ENCODE measurements around the gene TRAPPC10.

TRAPPC10 gene

GRCh38 chr21:43975469-43976098 is 36.5 kb upstream of the TRAPPC10 start:
- peak overlapping the region; percentile 24 for H3K4me3 ChIP-seq (ENCODE audit: insufficient read length, low read depth)
- no peaks in the 10 kb centered on the region for H3K9me3 ChIP-seq (ENCODE audit: insufficient read depth, low read length)
- peaks cover 12% of the 10 kb centered on the region for H3K4me1 ChIP-seq (ENCODE audit: insufficient read depth, insufficient read length)
- peak; percentile 58 for DNase-seq (ENCODE audit: low read depth, low spot score)
- peak overlapping the region; percentile 61 for H3K9ac ChIP-seq (ENCODE audit: insufficient read length, low read depth)
- H3K36me3 ChIP-seq (ENCODE audit: insufficient read depth, insufficient read length, low read length): peaks cover 4% of the 10 kb centered on the region
- TF ChIP-seq YY1 (IDR thresholded peaks at IDR 0.05; ENCODE audit: insufficient read depth, insufficient read length): no peak
- TF ChIP-seq ZNF274 (IDR thresholded peaks at IDR 0.05; ENCODE audit: low read depth, low read length): no peak
- no peak for TF ChIP-seq SUZ12 (IDR thresholded peaks at IDR 0.05; ENCODE audit: extremely low read depth, insufficient read depth, insufficient read length)
- no peaks in the 10 kb centered on the region for H3K27me3 ChIP-seq (ENCODE audit: insufficient read depth, insufficient read length)

- peaks cover 13% of the 10 kb centered on the region for H3K4me1 ChIP-seq (ENCODE audit: insufficient read depth, insufficient read length)
- TF ChIP-seq ZNF274 (IDR thresholded peaks at IDR 0.05; ENCODE audit: low read depth, low read length) (no peak), YY1 (IDR thresholded peaks at IDR 0.05; ENCODE audit: insufficient read depth, insufficient read length) (no peak), SUZ12 (IDR thresholded peaks at IDR 0.05; ENCODE audit: extremely low read depth, insufficient read depth, insufficient read length) (no peak)
- no peak for DNase-seq (ENCODE audit: low read depth, low spot score)
- H3K4me3 ChIP-seq (ENCODE audit: insufficient read length, low read depth): no peak overlapping the region
- no peaks in the 10 kb centered on the region for H3K9me3 ChIP-seq (ENCODE audit: insufficient read depth, low read length)
- H3K27me3 ChIP-seq (ENCODE audit: insufficient read depth, insufficient read length): no peaks in the 10 kb centered on the region
- peaks cover 2% of the 10 kb centered on the region for H3K36me3 ChIP-seq (ENCODE audit: insufficient read depth, insufficient read length, low read length)
- no peak overlapping the region for H3K9ac ChIP-seq (ENCODE audit: insufficient read length, low read depth)
Observed at GRCh38 chr21:43976661-43977060, 35.4 kb upstream of the TRAPPC10 start.

- no peak overlapping the region for H3K4me3 ChIP-seq (ENCODE audit: insufficient read length, low read depth)
- no peaks in the 10 kb centered on the region for H3K9me3 ChIP-seq (ENCODE audit: insufficient read depth, low read length)
- H3K27me3 ChIP-seq (ENCODE audit: insufficient read depth, insufficient read length): no peaks in the 10 kb centered on the region
- peaks cover 17% of the 10 kb centered on the region for H3K4me1 ChIP-seq (ENCODE audit: insufficient read depth, insufficient read length)
- H3K36me3 ChIP-seq (ENCODE audit: insufficient read depth, insufficient read length, low read length): no peaks in the 10 kb centered on the region
- H3K9ac ChIP-seq (ENCODE audit: insufficient read length, low read depth): no peak overlapping the region
- TF ChIP-seq YY1 (IDR thresholded peaks at IDR 0.05; ENCODE audit: insufficient read depth, insufficient read length) (no peak), ZNF274 (IDR thresholded peaks at IDR 0.05; ENCODE audit: low read depth, low read length) (no peak), SUZ12 (IDR thresholded peaks at IDR 0.05; ENCODE audit: extremely low read depth, insufficient read depth, insufficient read length) (no peak)
- no peak for DNase-seq (ENCODE audit: low read depth, low spot score)
Observed at GRCh38 chr21:43978060-43978459, 34.0 kb upstream of the TRAPPC10 start.

- H3K36me3 ChIP-seq (ENCODE audit: insufficient read depth, insufficient read length, low read length): no peaks in the 10 kb centered on the region
- no peak for DNase-seq (ENCODE audit: low read depth, low spot score)
- peaks cover 20% of the 10 kb centered on the region for H3K4me1 ChIP-seq (ENCODE audit: insufficient read depth, insufficient read length)
- H3K9me3 ChIP-seq (ENCODE audit: insufficient read depth, low read length): no peaks in the 10 kb centered on the region
- H3K4me3 ChIP-seq (ENCODE audit: insufficient read length, low read depth): no peak overlapping the region
- TF ChIP-seq YY1 (IDR thresholded peaks at IDR 0.05; ENCODE audit: insufficient read depth, insufficient read length) (no peak), SUZ12 (IDR thresholded peaks at IDR 0.05; ENCODE audit: extremely low read depth, insufficient read depth, insufficient read length) (no peak), ZNF274 (IDR thresholded peaks at IDR 0.05; ENCODE audit: low read depth, low read length) (no peak)
- H3K9ac ChIP-seq (ENCODE audit: insufficient read length, low read depth): no peak overlapping the region
- H3K27me3 ChIP-seq (ENCODE audit: insufficient read depth, insufficient read length): no peaks in the 10 kb centered on the region
Observed at GRCh38 chr21:43979654-43980053, 32.5 kb upstream of the TRAPPC10 start.

GRCh38 chr21:43981151-43981870 is 30.8 kb upstream of the TRAPPC10 start:
- no peak for DNase-seq (ENCODE audit: low read depth, low spot score)
- Histone ChIP-seq H3K9ac (ENCODE audit: insufficient read length, low read depth) (peak overlapping the region; percentile 52), H3K36me3 (ENCODE audit: insufficient read depth, insufficient read length, low read length) (no peaks in the 10 kb centered on the region), H3K9me3 (ENCODE audit: insufficient read depth, low read length) (no peaks in the 10 kb centered on the region), H3K4me1 (ENCODE audit: insufficient read depth, insufficient read length) (peaks cover 22% of the 10 kb centered on the region), H3K4me3 (ENCODE audit: insufficient read length, low read depth) (no peak overlapping the region), H3K27me3 (ENCODE audit: insufficient read depth, insufficient read length) (peaks cover 2% of the 10 kb centered on the region)
- TF ChIP-seq YY1 (IDR thresholded peaks at IDR 0.05; ENCODE audit: insufficient read depth, insufficient read length) (no peak), SUZ12 (IDR thresholded peaks at IDR 0.05; ENCODE audit: extremely low read depth, insufficient read depth, insufficient read length) (no peak), ZNF274 (IDR thresholded peaks at IDR 0.05; ENCODE audit: low read depth, low read length) (no peak)

GRCh38 chr21:43981871-43982210 is 30.3 kb upstream of the TRAPPC10 start:
- Histone ChIP-seq H3K9ac (ENCODE audit: insufficient read length, low read depth) (peak overlapping the region; percentile 29), H3K4me3 (ENCODE audit: insufficient read length, low read depth) (no peak overlapping the region), H3K4me1 (ENCODE audit: insufficient read depth, insufficient read length) (peaks cover 22% of the 10 kb centered on the region), H3K27me3 (ENCODE audit: insufficient read depth, insufficient read length) (peaks cover 6% of the 10 kb centered on the region), H3K36me3 (ENCODE audit: insufficient read depth, insufficient read length, low read length) (no peaks in the 10 kb centered on the region), H3K9me3 (ENCODE audit: insufficient read depth, low read length) (no peaks in the 10 kb centered on the region)
- no peak for DNase-seq (ENCODE audit: low read depth, low spot score)
- no peak for TF ChIP-seq ZNF274 (IDR thresholded peaks at IDR 0.05; ENCODE audit: low read depth, low read length)
- TF ChIP-seq SUZ12 (IDR thresholded peaks at IDR 0.05; ENCODE audit: extremely low read depth, insufficient read depth, insufficient read length): no peak
- no peak for TF ChIP-seq YY1 (IDR thresholded peaks at IDR 0.05; ENCODE audit: insufficient read depth, insufficient read length)

GRCh38 chr21:43982489-43983078 is 29.5 kb upstream of the TRAPPC10 start:
- Histone ChIP-seq H3K9ac (ENCODE audit: insufficient read length, low read depth) (no peak overlapping the region), H3K4me3 (ENCODE audit: insufficient read length, low read depth) (no peak overlapping the region), H3K4me1 (ENCODE audit: insufficient read depth, insufficient read length) (peaks cover 22% of the 10 kb centered on the region), H3K27me3 (ENCODE audit: insufficient read depth, insufficient read length) (peaks cover 10% of the 10 kb centered on the region), H3K9me3 (ENCODE audit: insufficient read depth, low read length) (no peaks in the 10 kb centered on the region), H3K36me3 (ENCODE audit: insufficient read depth, insufficient read length, low read length) (no peaks in the 10 kb centered on the region)
- TF ChIP-seq ZNF274 (IDR thresholded peaks at IDR 0.05; ENCODE audit: low read depth, low read length): no peak
- no peak for TF ChIP-seq YY1 (IDR thresholded peaks at IDR 0.05; ENCODE audit: insufficient read depth, insufficient read length)
- DNase-seq (ENCODE audit: low read depth, low spot score): no peak

Measured in NT2/D1 (cell line).